Panc1 (cell line): ENCODE measurements around the gene KPNA4. TPM values are rescaled to one million over a fixed set of nuclear protein-coding genes. Genes with fewer than 3 reads are reported as not detected.
"Not testable (repeated sequence)": the region's sequence is repeated elsewhere in the genome, so short reads cannot be mapped to it uniquely, and the experiment has no call there.

Source experiments
- ATAC-seq: fragments of 200-7000 bp; cut with Tn5 transposase; 2 replicates; pipeline ENCODE4 v1.9.1; 2020; ENCODE audit warnings: mild to moderate bottlenecking, moderate library complexity
- BruUV-seq: library from RNA; stranded (reverse); fragments of 400-500 nt; replicated peaks from 2 replicates; lab custom pipeline; 2021; lab: Mats Ljungman, UMichigan
- CTCF ChIA-PET: fragments of 300-600 bp; sonication (Branson Sonifier 250); formaldehyde crosslinking; loops from one replicate; lab custom pipeline; 2022; ENCODE audit warnings: antibody characterized with exemption; lab: Charles Lee
- POLR2A ChIA-PET: fragments of 300-600 bp; sonication (Branson Sonifier 250); formaldehyde crosslinking; loops from one replicate; lab custom pipeline; 2022; ENCODE audit warnings: antibody characterized with exemption; lab: Charles Lee
- DNase-seq: peaks from one replicate; pipeline ENCODE4 v3.0.0-alpha.2; 2010; ENCODE audit warnings: low read depth, low spot score
- H3K27ac ChIP-seq: 2 replicates; pipeline ENCODE4 v1.5.1; 2011; ENCODE audit warnings: mild to moderate bottlenecking, low read length, inconsistent platforms
- H3K27me3 ChIP-seq: fragments of 200-500 bp; sonication (Bioruptor generic); 2 replicates; pipeline ENCODE4 v1.6.0; 2014; ENCODE audit warnings: low read length, inconsistent platforms; ENCODE audit not compliant: control insufficient read depth, insufficient read depth
- H3K36me3 ChIP-seq: fragments of 200-500 bp; sonication (Bioruptor generic); 2 replicates; pipeline ENCODE4 v1.5.1; 2014; ENCODE audit warnings: inconsistent platforms, mild to moderate bottlenecking, low read length, moderate library complexity; ENCODE audit not compliant: control insufficient read depth, insufficient read depth
- H3K4me1 ChIP-seq: 2 replicates; pipeline ENCODE4 v1.5.1; 2011; ENCODE audit warnings: inconsistent platforms, mild to moderate bottlenecking, low read length, moderate library complexity; ENCODE audit not compliant: control insufficient read depth, insufficient read depth
- H3K4me3 ChIP-seq, 2 experiments: 2 replicates each; pipeline ENCODE4 v1.5.1; 2011 to 2012; ENCODE audit warnings: low read depth in 2 of 2, low read length in 2 of 2, mild to moderate bottlenecking in 2 of 2, inconsistent platforms in 1 of 2, moderate library complexity in 1 of 2
- H3K9me3 ChIP-seq: fragments of 200-500 bp; sonication (Bioruptor generic); 2 replicates; pipeline ENCODE4 v1.5.1; 2014; ENCODE audit warnings: low read depth, mild to moderate bottlenecking, inconsistent platforms, low read length, moderate library complexity; ENCODE audit not compliant: control insufficient read depth, insufficient read depth
- CTCF ChIP-seq: fragments of 450-650 bp; IDR thresholded peaks from 2 replicates; pipeline ENCODE4 v1.5.1; 2017; ENCODE audit warnings: mild to moderate bottlenecking
- POLR2AphosphoS5 ChIP-seq: IDR thresholded peaks from 2 replicates; pipeline ENCODE4 v1.6.1; 2012; ENCODE audit warnings: mild to moderate bottlenecking, low read depth, low read length, moderate library complexity
- REST ChIP-seq, 2 experiments: IDR thresholded peaks; 2 replicates each; pipeline ENCODE4 v1.6.1; 2011 to 2012; ENCODE audit warnings: low read depth in 2 of 2, control low read depth in 1 of 2, low read length in 1 of 2, mild to moderate bottlenecking in 1 of 2, moderate library complexity in 1 of 2; ENCODE audit not compliant: insufficient read depth in 1 of 2
- SIN3A ChIP-seq: IDR thresholded peaks from 2 replicates; pipeline ENCODE4 v1.6.1; 2012; ENCODE audit warnings: low read depth, mild to moderate bottlenecking, low read length, moderate library complexity, borderline replicate concordance; ENCODE audit not compliant: insufficient read depth
- TCF7L2 ChIP-seq: IDR thresholded peaks from 2 replicates; pipeline ENCODE4 v1.6.1; 2011; ENCODE audit warnings: mild to moderate bottlenecking, low read depth, low read length, inconsistent platforms
- in situ Hi-C: cut with HindIII; loops from 2 replicates; pipeline ENCODE4 v1.10.0; 2016; ENCODE audit warnings: low sequenced_read_pairs, low pct_unique_long_range_greater_than_20kb
- intact Hi-C: fragments of 100-400 bp; cut with micrococcal nuclease; formaldehyde crosslinking; loops from one replicate; pipeline ENCODE4 v1.10.0; 2022; ENCODE audit not compliant: unreplicated experiment
- total RNA-seq: library from RNA; stranded (reverse); gene quantifications from one replicate; pipeline ENCODE4 v1.2.1, GENCODE V29; 2021; ENCODE audit not compliant: unreplicated experiment

KPNA4 gene
- total RNA-seq, 1 experiment from 2014 or later, result 84.4 TPM

- CTCF ChIA-PET, result interaction anchor here (0.7 kb wide), 1 partner anchor 259 kb away, joined by 3 read pairs; no protein-coding TSS in a partner anchor
- H3K4me3 ChIP-seq, result no peak overlapping the region
- DNase-seq (no peak), ATAC-seq (no peak)
- no peaks in the 10 kb centered on the region for H3K9me3 ChIP-seq
- H3K36me3 ChIP-seq, result no peaks in the 10 kb centered on the region
- intact Hi-C loops (no loop called here), in situ Hi-C loops (no loop called here)
- H3K4me1 ChIP-seq, result peaks cover 5% of the 10 kb centered on the region; the same call in 1 of the 2 replicates
- POLR2A ChIA-PET, result no interaction called here
- no peak overlapping the region for H3K27ac ChIP-seq
- TF ChIP-seq CTCF, result no peak
- TF ChIP-seq TCF7L2, result no peak
- no peak for TF ChIP-seq POLR2AphosphoS5
- no peak for TF ChIP-seq SIN3A
- no peak for TF ChIP-seq REST (IDR thresholded peaks at IDR 0.05; ENCODE audit: insufficient read depth in 1 of 2, low read depth in 2 of 2, low read length in 1 of 2)
- no TSS peak for BruUV-seq
- H3K27me3 ChIP-seq, result no peaks in the 10 kb centered on the region
These were observed 110.4 kb downstream of the KPNA4 start for GRCh38 chr3:160454995-160455394.

GRCh38 chr3:160452251-160452650 is 113.1 kb downstream of the KPNA4 start:
- H3K36me3 ChIP-seq, BruUV-seq, CTCF ChIA-PET, H3K4me3 ChIP-seq, H3K27me3 ChIP-seq, intact Hi-C loops, DNase-seq, H3K9me3 ChIP-seq, in situ Hi-C loops, ATAC-seq, H3K27ac ChIP-seq: not testable (repeated sequence)
- H3K4me1 ChIP-seq, result peaks cover 12% of the 10 kb centered on the region
- POLR2A ChIA-PET, result interaction anchor here (0.6 kb wide), 1 partner anchor 1729 kb away, joined by 3 read pairs; no protein-coding TSS in a partner anchor

- no peak overlapping the region for H3K4me3 ChIP-seq
- in situ Hi-C loops, result no loop called here
- intact Hi-C loops, result no loop called here
- TF ChIP-seq SIN3A, result no peak
- no peak for TF ChIP-seq CTCF
- no peak for TF ChIP-seq POLR2AphosphoS5
- TF ChIP-seq REST (IDR thresholded peaks at IDR 0.05; ENCODE audit: insufficient read depth in 1 of 2, low read depth in 2 of 2, low read length in 1 of 2), result no peak
- TF ChIP-seq TCF7L2, result no peak
- ATAC-seq, result no peak
- no peak for DNase-seq
- ChIA-PET POLR2A (no interaction called here), CTCF (interaction anchor here (0.6 kb wide), 1 partner anchor 974 kb away, joined by 14 read pairs; no protein-coding TSS in a partner anchor)
- peaks cover 9% of the 10 kb centered on the region for H3K36me3 ChIP-seq
- peaks cover 17% of the 10 kb centered on the region for H3K4me1 ChIP-seq
- no peaks in the 10 kb centered on the region for H3K27me3 ChIP-seq
- no peak overlapping the region for H3K27ac ChIP-seq
- BruUV-seq, result no TSS peak
- H3K9me3 ChIP-seq, result no peaks in the 10 kb centered on the region
These were observed 113.8 kb downstream of the KPNA4 start for GRCh38 chr3:160451602-160452001.
